Measurements from ENCODE around the gene PCDH15. TPM values are rescaled to one million over a fixed set of nuclear protein-coding genes. Genes with fewer than 3 reads are reported as not detected.

The PCDH15 gene
- total and polyA plus RNA-seq, 2 experiments from 2014 or later = 0.29 to 0.66 TPM

GRCh38 chr10:53894145-53894544 lies 906.9 kb downstream of the PCDH15 start:
- Histone ChIP-seq H2AFZ (0 out of 2 replicates have a peak overlapping the region, but pooled peaks have one; percentile 18), H3K9me2 (ENCODE audit: insufficient read depth) (no peaks in the 10 kb centered on the region), H4K20me1 (replicated peaks; ENCODE audit: insufficient read depth) (no peaks in the 10 kb centered on the region), H3K4me3 (no peak overlapping the region), H3F3A (replicated peaks; ENCODE audit: low read depth) (no peaks in the 10 kb centered on the region), H3K79me2 (replicated peaks; ENCODE audit: insufficient read depth) (no peaks in the 10 kb centered on the region), H3K4me1 (ENCODE audit: insufficient read depth) (no peaks in the 10 kb centered on the region), H3K27ac (ENCODE audit: low read depth) (no peak overlapping the region), H3K27me3 (ENCODE audit: insufficient read depth) (no peaks in the 10 kb centered on the region), H3K36me3 (ENCODE audit: insufficient read depth) (no peaks in the 10 kb centered on the region), H3K4me2 (no peak overlapping the region)
- ATAC-seq (no peak), DNase-seq (ENCODE audit: low spot score) (no peak)
- Mint-ChIP-seq H3K9me3 (no peaks in the 10 kb centered on the region), H3K36me3 (ENCODE audit: low read depth) (no peaks in the 10 kb centered on the region), H3K27ac (no peak overlapping the region), H3K4me3 (no peak overlapping the region), H3K27me3 (ENCODE audit: insufficient read depth, low read depth, poor library complexity) (no peaks in the 10 kb centered on the region), H3K4me1 (no peaks in the 10 kb centered on the region)
- TF ChIP-seq ETS1 (IDR thresholded peaks at IDR 0.05) = no peak
- TF ChIP-seq NANOG (IDR thresholded peaks at IDR 0.05; ENCODE audit: borderline replicate concordance) = no peak
- TF ChIP-seq REST (IDR thresholded peaks at IDR 0.05; ENCODE audit: unreplicated experiment) = no peak
- no peak for TF ChIP-seq STAT1 (IDR thresholded peaks at IDR 0.05; ENCODE audit: unreplicated experiment)
- TF ChIP-seq, protein P1, sequence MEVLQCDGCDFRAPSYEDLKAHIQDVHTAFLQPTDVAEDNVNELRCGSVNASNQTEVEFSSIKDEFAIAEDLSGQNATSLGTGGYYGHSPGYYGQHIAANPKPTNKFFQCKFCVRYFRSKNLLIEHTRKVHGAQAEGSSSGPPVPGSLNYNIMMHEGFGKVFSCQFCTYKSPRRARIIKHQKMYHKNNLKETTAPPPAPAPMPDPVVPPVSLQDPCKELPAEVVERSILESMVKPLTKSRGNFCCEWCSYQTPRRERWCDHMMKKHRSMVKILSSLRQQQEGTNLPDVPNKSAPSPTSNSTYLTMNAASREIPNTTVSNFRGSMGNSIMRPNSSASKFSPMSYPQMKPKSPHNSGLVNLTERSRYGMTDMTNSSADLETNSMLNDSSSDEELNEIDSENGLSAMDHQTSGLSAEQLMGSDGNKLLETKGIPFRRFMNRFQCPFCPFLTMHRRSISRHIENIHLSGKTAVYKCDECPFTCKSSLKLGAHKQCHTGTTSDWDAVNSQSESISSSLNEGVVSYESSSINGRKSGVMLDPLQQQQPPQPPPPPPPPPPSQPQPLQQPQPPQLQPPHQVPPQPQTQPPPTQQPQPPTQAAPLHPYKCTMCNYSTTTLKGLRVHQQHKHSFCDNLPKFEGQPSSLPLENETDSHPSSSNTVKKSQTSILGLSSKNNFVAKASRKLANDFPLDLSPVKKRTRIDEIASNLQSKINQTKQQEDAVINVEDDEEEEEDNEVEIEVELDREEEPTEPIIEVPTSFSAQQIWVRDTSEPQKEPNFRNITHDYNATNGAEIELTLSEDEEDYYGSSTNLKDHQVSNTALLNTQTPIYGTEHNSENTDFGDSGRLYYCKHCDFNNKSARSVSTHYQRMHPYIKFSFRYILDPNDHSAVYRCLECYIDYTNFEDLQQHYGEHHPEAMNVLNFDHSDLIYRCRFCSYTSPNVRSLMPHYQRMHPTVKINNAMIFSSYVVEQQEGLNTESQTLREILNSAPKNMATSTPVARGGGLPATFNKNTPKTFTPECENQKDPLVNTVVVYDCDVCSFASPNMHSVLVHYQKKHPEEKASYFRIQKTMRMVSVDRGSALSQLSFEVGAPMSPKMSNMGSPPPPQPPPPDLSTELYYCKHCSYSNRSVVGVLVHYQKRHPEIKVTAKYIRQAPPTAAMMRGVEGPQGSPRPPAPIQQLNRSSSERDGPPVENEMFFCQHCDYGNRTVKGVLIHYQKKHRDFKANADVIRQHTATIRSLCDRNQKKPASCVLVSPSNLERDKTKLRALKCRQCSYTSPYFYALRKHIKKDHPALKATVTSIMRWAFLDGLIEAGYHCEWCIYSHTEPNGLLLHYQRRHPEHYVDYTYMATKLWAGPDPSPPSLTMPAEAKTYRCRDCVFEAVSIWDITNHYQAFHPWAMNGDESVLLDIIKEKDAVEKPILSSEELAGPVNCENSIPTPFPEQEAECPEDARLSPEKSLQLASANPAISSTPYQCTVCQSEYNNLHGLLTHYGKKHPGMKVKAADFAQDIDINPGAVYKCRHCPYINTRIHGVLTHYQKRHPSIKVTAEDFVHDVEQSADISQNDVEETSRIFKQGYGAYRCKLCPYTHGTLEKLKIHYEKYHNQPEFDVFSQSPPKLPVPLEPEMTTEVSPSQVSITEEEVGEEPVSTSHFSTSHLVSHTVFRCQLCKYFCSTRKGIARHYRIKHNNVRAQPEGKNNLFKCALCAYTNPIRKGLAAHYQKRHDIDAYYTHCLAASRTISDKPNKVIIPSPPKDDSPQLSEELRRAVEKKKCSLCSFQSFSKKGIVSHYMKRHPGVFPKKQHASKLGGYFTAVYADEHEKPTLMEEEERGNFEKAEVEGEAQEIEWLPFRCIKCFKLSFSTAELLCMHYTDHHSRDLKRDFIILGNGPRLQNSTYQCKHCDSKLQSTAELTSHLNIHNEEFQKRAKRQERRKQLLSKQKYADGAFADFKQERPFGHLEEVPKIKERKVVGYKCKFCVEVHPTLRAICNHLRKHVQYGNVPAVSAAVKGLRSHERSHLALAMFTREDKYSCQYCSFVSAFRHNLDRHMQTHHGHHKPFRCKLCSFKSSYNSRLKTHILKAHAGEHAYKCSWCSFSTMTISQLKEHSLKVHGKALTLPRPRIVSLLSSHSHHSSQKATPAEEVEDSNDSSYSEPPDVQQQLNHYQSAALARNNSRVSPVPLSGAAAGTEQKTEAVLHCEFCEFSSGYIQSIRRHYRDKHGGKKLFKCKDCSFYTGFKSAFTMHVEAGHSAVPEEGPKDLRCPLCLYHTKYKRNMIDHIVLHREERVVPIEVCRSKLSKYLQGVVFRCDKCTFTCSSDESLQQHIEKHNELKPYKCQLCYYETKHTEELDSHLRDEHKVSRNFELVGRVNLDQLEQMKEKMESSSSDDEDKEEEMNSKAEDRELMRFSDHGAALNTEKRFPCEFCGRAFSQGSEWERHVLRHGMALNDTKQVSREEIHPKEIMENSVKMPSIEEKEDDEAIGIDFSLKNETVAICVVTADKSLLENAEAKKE (CRISPR knock-in tag; IDR thresholded peaks at IDR 0.05) = no peak
- TF ChIP-seq ZNF331 (CRISPR knock-in tag; IDR thresholded peaks at IDR 0.05; ENCODE audit: low read depth) = no peak
- no peak for TF ChIP-seq POLR2AphosphoS5 (IDR thresholded peaks at IDR 0.05; ENCODE audit: low read depth)
- TF ChIP-seq EZH2 (IDR thresholded peaks at IDR 0.05; ENCODE audit: low read depth, unreplicated experiment) = no peak
- TF ChIP-seq, protein P2, sequence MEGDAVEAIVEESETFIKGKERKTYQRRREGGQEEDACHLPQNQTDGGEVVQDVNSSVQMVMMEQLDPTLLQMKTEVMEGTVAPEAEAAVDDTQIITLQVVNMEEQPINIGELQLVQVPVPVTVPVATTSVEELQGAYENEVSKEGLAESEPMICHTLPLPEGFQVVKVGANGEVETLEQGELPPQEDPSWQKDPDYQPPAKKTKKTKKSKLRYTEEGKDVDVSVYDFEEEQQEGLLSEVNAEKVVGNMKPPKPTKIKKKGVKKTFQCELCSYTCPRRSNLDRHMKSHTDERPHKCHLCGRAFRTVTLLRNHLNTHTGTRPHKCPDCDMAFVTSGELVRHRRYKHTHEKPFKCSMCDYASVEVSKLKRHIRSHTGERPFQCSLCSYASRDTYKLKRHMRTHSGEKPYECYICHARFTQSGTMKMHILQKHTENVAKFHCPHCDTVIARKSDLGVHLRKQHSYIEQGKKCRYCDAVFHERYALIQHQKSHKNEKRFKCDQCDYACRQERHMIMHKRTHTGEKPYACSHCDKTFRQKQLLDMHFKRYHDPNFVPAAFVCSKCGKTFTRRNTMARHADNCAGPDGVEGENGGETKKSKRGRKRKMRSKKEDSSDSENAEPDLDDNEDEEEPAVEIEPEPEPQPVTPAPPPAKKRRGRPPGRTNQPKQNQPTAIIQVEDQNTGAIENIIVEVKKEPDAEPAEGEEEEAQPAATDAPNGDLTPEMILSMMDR (conservative IDR thresholded peaks at IDR 0.05; ENCODE audit: low read depth in 2 of 2) = no peak
- no peak for TF ChIP-seq ZNF114 (CRISPR knock-in tag; IDR thresholded peaks at IDR 0.05)
- TF ChIP-seq JUNB (IDR thresholded peaks at IDR 0.05; ENCODE audit: unreplicated experiment) = no peak
- TF ChIP-seq EZH2phosphoT487 (IDR thresholded peaks at IDR 0.05; ENCODE audit: unreplicated experiment) = no peak
- TF ChIP-seq CREB1 (CRISPR knock-in tag; IDR thresholded peaks at IDR 0.05; ENCODE audit: low read depth) = no peak
